Endothelial cell of coronary artery (primary cell): ENCODE data around the gene BHLHA15. TPM values are rescaled to one million over a fixed set of nuclear protein-coding genes. Genes with fewer than 3 reads are reported as not detected.

ENCODE experiments used
- total RNA-seq: library from RNA; depleted of rRNA; stranded (reverse); fragments of >200 nt; gene quantifications from 2 replicates; pipeline ENCODE4 v1.2.3, GENCODE V29; 2014

The BHLHA15 gene
- 0.09 and 0.27 TPM in 2 replicates for total RNA-seq

GRCh38 chr7:98211221-98211675 lies at the start of gene BHLHA15:
BHLHA15 (plus strand) TSS chr7:98211439; CDS start chr7:98212310, 871 bp downstream.

GRCh38 chr7:98251601-98252424 lies 40.6 kb downstream of the BHLHA15 start, which contains the start of gene TECPR1:
TECPR1 (minus strand) TSS chr7:98252232; CDS start chr7:98246146, 6,086 bp downstream.

Other genes with a start within 250 kb of the BHLHA15 start
- not detected in 2 replicates for gene OCM2, start 221.2 kb upstream of the BHLHA15 start, total RNA-seq
- gene LMTK2, start 104.6 kb upstream of the BHLHA15 start, total RNA-seq = 8.0 and 9.9 TPM in 2 replicates
- 52.8 and 64.7 TPM in 2 replicates for gene TECPR1, start 40.8 kb downstream of the BHLHA15 start, total RNA-seq
- gene BRI3, start 70.2 kb downstream of the BHLHA15 start, total RNA-seq = 65.7 and 76.6 TPM in 2 replicates
- 0.27 and 0.47 TPM in 2 replicates for gene BAIAP2L1, start 189.7 kb downstream of the BHLHA15 start, total RNA-seq